Measurements from ENCODE around the gene ESPN. TPM values are rescaled to one million over a fixed set of nuclear protein-coding genes. Genes with fewer than 3 reads are reported as not detected.
"Not testable (repeated sequence)": the region's sequence is repeated elsewhere in the genome, so short reads cannot be mapped to it uniquely, and the experiment has no call there.

The ESPN gene
- total RNA-seq, 1 experiment from 2014 or later: 2.2 TPM

DNA sequence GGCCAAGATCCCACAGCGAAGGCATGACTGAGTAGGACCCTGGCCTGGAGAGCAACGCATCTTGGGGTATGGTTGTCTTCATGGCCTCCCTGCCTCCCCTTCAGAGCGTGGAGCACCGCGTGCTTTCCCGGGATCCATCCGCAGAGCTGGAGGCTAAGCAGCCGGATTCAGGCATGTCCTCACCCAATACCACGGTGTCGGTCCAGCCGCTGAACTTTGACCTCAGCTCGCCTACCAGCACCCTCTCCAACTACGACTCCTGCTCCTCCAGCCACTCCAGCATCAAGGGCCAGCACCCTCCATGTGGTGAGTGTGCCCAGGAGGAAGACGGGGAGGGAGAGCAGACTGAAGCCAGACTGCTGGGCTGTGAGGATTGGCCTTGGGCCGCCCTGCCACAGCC, 19.8 kb downstream of the ESPN start:
- Mint-ChIP-seq H3K4me1 (ENCODE audit: low read depth, unreplicated experiment) (no peaks in the 10 kb centered on the region), H3K27ac (ENCODE audit: unreplicated experiment) (no peak overlapping the region), H3K36me3 (ENCODE audit: insufficient read depth, unreplicated experiment) (peaks cover 5% of the 10 kb centered on the region), H3K9me3 (ENCODE audit: low read depth, unreplicated experiment) (no peaks in the 10 kb centered on the region), H3K27me3 (ENCODE audit: unreplicated experiment) (peaks cover 23% of the 10 kb centered on the region), H3K4me3 (ENCODE audit: low read depth, unreplicated experiment) (no peak overlapping the region)
- intact Hi-C loops (cut with micrococcal nuclease; ENCODE audit: unreplicated experiment): no loop called here
- BruUV-seq (replicated peaks): no TSS peak
- TF ChIP-seq, protein P1, sequence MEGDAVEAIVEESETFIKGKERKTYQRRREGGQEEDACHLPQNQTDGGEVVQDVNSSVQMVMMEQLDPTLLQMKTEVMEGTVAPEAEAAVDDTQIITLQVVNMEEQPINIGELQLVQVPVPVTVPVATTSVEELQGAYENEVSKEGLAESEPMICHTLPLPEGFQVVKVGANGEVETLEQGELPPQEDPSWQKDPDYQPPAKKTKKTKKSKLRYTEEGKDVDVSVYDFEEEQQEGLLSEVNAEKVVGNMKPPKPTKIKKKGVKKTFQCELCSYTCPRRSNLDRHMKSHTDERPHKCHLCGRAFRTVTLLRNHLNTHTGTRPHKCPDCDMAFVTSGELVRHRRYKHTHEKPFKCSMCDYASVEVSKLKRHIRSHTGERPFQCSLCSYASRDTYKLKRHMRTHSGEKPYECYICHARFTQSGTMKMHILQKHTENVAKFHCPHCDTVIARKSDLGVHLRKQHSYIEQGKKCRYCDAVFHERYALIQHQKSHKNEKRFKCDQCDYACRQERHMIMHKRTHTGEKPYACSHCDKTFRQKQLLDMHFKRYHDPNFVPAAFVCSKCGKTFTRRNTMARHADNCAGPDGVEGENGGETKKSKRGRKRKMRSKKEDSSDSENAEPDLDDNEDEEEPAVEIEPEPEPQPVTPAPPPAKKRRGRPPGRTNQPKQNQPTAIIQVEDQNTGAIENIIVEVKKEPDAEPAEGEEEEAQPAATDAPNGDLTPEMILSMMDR (IDR thresholded peaks at IDR 0.05; ENCODE audit: unreplicated experiment): no peak
- CTCF ChIA-PET: no interaction called here
- no peak for DNase-seq

DNA sequence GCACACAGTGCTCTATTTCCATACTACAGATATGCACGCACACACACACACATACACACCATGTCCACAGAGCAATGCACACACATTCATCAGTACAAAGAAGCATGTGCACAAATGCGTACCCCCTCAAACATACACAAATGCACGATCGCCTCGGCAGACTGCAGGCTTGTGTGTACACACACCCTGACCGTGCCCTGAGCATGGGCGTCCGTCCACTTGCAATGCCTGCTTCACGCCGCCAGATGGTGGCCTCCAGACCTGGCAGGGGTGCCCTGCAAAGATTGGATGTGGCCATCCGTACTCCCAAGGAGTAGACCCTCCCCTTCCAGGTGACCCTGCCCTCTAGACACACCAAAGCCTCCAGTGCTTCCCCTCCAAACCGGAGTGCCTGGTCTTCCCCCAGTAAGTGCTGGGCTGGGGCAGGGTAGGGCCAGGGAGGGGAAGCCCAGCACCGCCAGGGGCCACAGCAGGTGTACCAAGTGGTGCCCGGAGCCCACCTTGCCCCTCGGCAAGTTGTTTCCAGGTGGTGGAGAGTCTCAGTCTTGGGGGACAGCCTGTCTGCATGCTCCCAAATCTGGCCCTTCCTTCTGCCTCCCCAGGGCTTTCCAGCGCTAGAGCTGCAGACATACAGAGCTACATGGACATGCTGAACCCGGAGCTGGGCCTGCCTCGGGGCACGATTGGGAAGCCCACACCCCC, 20.6 kb downstream of the ESPN start:
- DNase-seq: peak; percentile 62
- peaks cover 26% of the 10 kb centered on the region for H3K27me3 Mint-ChIP-seq (ENCODE audit: unreplicated experiment)
- H3K36me3 Mint-ChIP-seq (ENCODE audit: insufficient read depth, unreplicated experiment): peaks cover 5% of the 10 kb centered on the region
- BruUV-seq (replicated peaks): no TSS peak
- no peak overlapping the region for H3K27ac Mint-ChIP-seq (ENCODE audit: unreplicated experiment)
- no peak overlapping the region for H3K4me3 Mint-ChIP-seq (ENCODE audit: low read depth, unreplicated experiment)
- H3K4me1 Mint-ChIP-seq (ENCODE audit: low read depth, unreplicated experiment): no peaks in the 10 kb centered on the region
- CTCF ChIA-PET: no interaction called here
- intact Hi-C loops (cut with micrococcal nuclease; ENCODE audit: unreplicated experiment): no loop called here
- H3K9me3 Mint-ChIP-seq (ENCODE audit: low read depth, unreplicated experiment): no peaks in the 10 kb centered on the region
- TF ChIP-seq, protein P1 (IDR thresholded peaks at IDR 0.05; ENCODE audit: unreplicated experiment): peak; percentile 23

DNA sequence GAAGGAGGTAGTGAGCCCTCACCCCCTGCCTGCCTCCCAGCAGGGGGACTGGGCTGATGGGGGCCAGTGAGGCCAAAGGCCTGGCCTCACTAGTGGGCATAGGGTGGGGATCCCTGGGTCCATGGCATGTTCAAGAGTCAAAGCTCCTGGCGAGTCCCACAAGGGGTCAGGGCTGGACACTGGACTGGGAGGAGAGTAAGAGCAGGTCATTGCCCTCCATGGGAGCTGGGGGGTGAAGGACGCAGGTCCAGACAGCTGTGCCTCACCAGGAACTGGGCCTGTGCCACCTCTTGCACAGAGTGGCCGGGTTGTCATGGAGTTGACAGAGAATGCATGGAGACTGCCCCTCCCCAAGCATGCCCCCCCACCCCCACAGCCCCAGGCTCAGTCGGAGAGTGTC, 21.4 kb downstream of the ESPN start:
- CTCF ChIA-PET; H3K27ac Mint-ChIP-seq (ENCODE audit: unreplicated experiment); BruUV-seq (replicated peaks): not testable (repeated sequence)

GRCh38 chr1:6446665-6447015, 22.1 kb downstream of the ESPN start:
- no peaks in the 10 kb centered on the region for H3K9me3 Mint-ChIP-seq (ENCODE audit: low read depth, unreplicated experiment)
- peaks cover 5% of the 10 kb centered on the region for H3K36me3 Mint-ChIP-seq (ENCODE audit: insufficient read depth, unreplicated experiment)
- H3K4me3 Mint-ChIP-seq (ENCODE audit: low read depth, unreplicated experiment): no peak overlapping the region

More for the DNA sequence above, 21.4 kb downstream of the ESPN start:
- H3K9me3 Mint-ChIP-seq (ENCODE audit: low read depth, unreplicated experiment); DNase-seq; intact Hi-C loops (cut with micrococcal nuclease; ENCODE audit: unreplicated experiment); H3K36me3 Mint-ChIP-seq (ENCODE audit: insufficient read depth, unreplicated experiment); H3K4me1 Mint-ChIP-seq (ENCODE audit: low read depth, unreplicated experiment); H3K4me3 Mint-ChIP-seq (ENCODE audit: low read depth, unreplicated experiment): not testable (repeated sequence)
- H3K27me3 Mint-ChIP-seq (ENCODE audit: unreplicated experiment): peaks cover 28% of the 10 kb centered on the region

More at GRCh38 chr1:6446665-6447015, 22.1 kb downstream of the ESPN start:
- no peaks in the 10 kb centered on the region for H3K4me1 Mint-ChIP-seq (ENCODE audit: low read depth, unreplicated experiment)
- intact Hi-C loops (cut with micrococcal nuclease; ENCODE audit: unreplicated experiment): no loop called here
- no TSS peak for BruUV-seq (replicated peaks)
- no peak overlapping the region for H3K27ac Mint-ChIP-seq (ENCODE audit: unreplicated experiment)
- H3K27me3 Mint-ChIP-seq (ENCODE audit: unreplicated experiment): peaks cover 28% of the 10 kb centered on the region
- DNase-seq: no peak
- TF ChIP-seq, protein P1 (IDR thresholded peaks at IDR 0.05; ENCODE audit: unreplicated experiment): no peak
- CTCF ChIA-PET: no interaction called here

Measured in Calu3 (cell line).